Osteoblast (primary cell): ENCODE results near the gene TPM3. TPM values are rescaled to one million over a fixed set of nuclear protein-coding genes. Genes with fewer than 3 reads are reported as not detected.

Experiments
- DNase-seq: peaks from one replicate; pipeline ENCODE4 v3.0.0; 2011; ENCODE audit warnings: low spot score, mixed read lengths; ENCODE audit not compliant: insufficient read length; ENCODE audit errors: missing footprints
- H2AFZ ChIP-seq: 2 replicates; pipeline ENCODE4 v1.6.0; 2011; ENCODE audit warnings: mild to moderate bottlenecking, low read length
- H3K27ac ChIP-seq: 2 replicates; pipeline ENCODE4 v1.5.1; 2011; ENCODE audit warnings: mild to moderate bottlenecking, low read depth, low read length, moderate library complexity
- H3K27me3 ChIP-seq: 2 replicates; pipeline ENCODE4 v1.6.0; 2012; ENCODE audit warnings: mild to moderate bottlenecking, control low read depth, inconsistent platforms, low read length, moderate library complexity; ENCODE audit not compliant: insufficient read depth
- H3K36me3 ChIP-seq: 2 replicates; pipeline ENCODE4 v1.5.1; 2011; ENCODE audit warnings: mild to moderate bottlenecking, low read length, control low read depth, moderate library complexity; ENCODE audit not compliant: insufficient read depth
- H3K4me1 ChIP-seq: 2 replicates; pipeline ENCODE4 v1.5.1; 2011; ENCODE audit warnings: mild to moderate bottlenecking, low read length, control low read depth, moderate library complexity; ENCODE audit not compliant: insufficient read depth
- H3K4me2 ChIP-seq: 2 replicates; pipeline ENCODE4 v1.6.0; 2011; ENCODE audit warnings: mild to moderate bottlenecking, low read length; ENCODE audit not compliant: insufficient read depth
- H3K4me3 ChIP-seq: fragments of 200-600 bp; sonication (generic); 3 replicates; pipeline ENCODE4 v1.5.1; 2012; ENCODE audit warnings: mild to moderate bottlenecking, low read length, inconsistent platforms; ENCODE audit not compliant: insufficient read depth
- H3K79me2 ChIP-seq: 2 replicates; pipeline ENCODE4 v1.6.0; 2012; ENCODE audit warnings: mild to moderate bottlenecking, low read length, control low read depth, inconsistent platforms; ENCODE audit not compliant: insufficient read depth
- H3K9me3 ChIP-seq: 2 replicates; pipeline ENCODE4 v1.5.1; 2011; ENCODE audit warnings: low read depth, low read length, control low read depth
- H4K20me1 ChIP-seq: 2 replicates; pipeline ENCODE4 v1.6.0; 2012; ENCODE audit warnings: mild to moderate bottlenecking, low read length, control low read depth; ENCODE audit not compliant: insufficient read depth
- CTCF ChIP-seq: IDR thresholded peaks from 2 replicates; pipeline ENCODE4 v1.5.1; 2011; ENCODE audit warnings: mild to moderate bottlenecking, low read depth, low read length, moderate library complexity; ENCODE audit errors: extremely low read depth
- total RNA-seq: library from RNA; depleted of rRNA; stranded (reverse); fragments of >200 nt; gene quantifications from 2 replicates; pipeline ENCODE4 v1.2.3, GENCODE V29; 2012

TPM3 gene
- total RNA-seq: 299 and 306 TPM in 2 replicates

GRCh38 chr1:154191990-154192461 lies at the start of gene TPM3:
TPM3 (minus strand) TSS chr1:154192100; CDS start chr1:154192018, 82 bp downstream.
- H2AFZ ChIP-seq: no peak within 1 kb of the TSS
- H3K9me3 ChIP-seq: no peaks in the 10 kb centered on the region
- no peak within 1 kb of the TSS for H3K4me3 ChIP-seq
- no peaks in the 10 kb centered on the region for H3K79me2 ChIP-seq
- no peak for TF ChIP-seq CTCF
- H3K27ac ChIP-seq: no peak within 1 kb of the TSS
- peaks cover 31% of the 10 kb centered on the region for H3K27me3 ChIP-seq
- peaks cover 13% of the 10 kb centered on the region for H3K4me1 ChIP-seq
- no peak for DNase-seq
- no peaks in the 10 kb centered on the region for H3K36me3 ChIP-seq
- no peaks in the 10 kb centered on the region for H4K20me1 ChIP-seq
- peak within 1 kb of the TSS; percentile 47 for H3K4me2 ChIP-seq

DNA sequence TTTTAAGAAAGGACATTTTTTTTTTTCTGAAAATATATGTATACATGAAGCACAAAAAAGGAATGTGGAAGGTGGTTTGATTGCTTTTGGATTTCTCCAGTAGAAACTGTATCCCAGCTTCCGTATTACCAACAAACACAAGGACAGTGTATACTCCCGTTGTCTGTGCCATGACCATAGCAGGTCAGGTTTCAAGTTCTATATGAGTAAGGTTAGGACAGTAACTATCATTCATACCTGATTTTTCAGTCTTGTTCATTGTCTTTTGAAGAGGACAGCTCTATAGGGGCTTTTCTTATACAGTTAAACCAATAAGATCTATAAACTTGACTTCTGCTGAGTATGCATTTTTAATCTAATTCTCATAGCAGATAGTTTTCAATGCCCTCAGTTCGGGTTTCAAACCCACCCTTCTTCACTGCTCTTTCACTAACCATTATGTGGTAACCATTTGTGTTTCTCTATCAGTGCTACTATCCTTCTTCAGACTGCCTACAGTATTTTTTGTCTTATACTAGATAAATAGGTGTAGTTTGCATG lies 48.5 kb upstream of the TPM3 start:
- peaks cover 82% of the 10 kb centered on the region for H3K36me3 ChIP-seq
- peaks cover 81% of the 10 kb centered on the region for H3K79me2 ChIP-seq
- peaks cover 48% of the 10 kb centered on the region for H4K20me1 ChIP-seq
- no peak for DNase-seq
- H3K27ac ChIP-seq: no peak overlapping the region
- H3K27me3 ChIP-seq: no peaks in the 10 kb centered on the region
- no peak overlapping the region for H3K4me2 ChIP-seq
- TF ChIP-seq CTCF: no peak
- no peak overlapping the region for H3K4me3 ChIP-seq
- H3K4me1 ChIP-seq: no peaks in the 10 kb centered on the region
- H3K9me3 ChIP-seq: no peaks in the 10 kb centered on the region
- H2AFZ ChIP-seq: no peak overlapping the region

DNA sequence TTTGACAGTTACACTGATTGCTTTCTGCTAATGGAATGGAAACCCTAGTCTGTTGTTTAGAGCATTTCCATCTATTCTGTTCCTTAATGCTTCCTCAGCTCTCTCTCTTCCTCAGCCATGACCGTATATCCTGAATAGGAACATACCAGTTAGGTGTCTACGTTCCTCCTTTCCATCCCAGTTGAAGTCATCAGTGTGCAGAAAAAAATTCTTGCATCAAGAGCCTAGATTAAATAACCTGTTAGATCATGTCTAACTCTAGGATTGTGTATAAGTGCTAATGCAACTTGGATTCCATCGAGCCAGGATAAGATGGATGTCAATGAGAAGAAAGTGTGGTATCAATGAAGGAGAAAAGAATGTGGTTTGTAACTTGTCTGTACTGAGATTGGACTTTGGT lies 47.6 kb upstream of the TPM3 start:
- H3K4me1 ChIP-seq: no peaks in the 10 kb centered on the region
- peaks cover 49% of the 10 kb centered on the region for H4K20me1 ChIP-seq
- no peaks in the 10 kb centered on the region for H3K9me3 ChIP-seq
- no peak overlapping the region for H2AFZ ChIP-seq
- no peak overlapping the region for H3K4me2 ChIP-seq
- peaks cover 82% of the 10 kb centered on the region for H3K79me2 ChIP-seq
- no peak overlapping the region for H3K27ac ChIP-seq
- no peaks in the 10 kb centered on the region for H3K27me3 ChIP-seq
- TF ChIP-seq CTCF: no peak
- no peak for DNase-seq
- no peak overlapping the region for H3K4me3 ChIP-seq
- peaks cover 82% of the 10 kb centered on the region for H3K36me3 ChIP-seq

DNA sequence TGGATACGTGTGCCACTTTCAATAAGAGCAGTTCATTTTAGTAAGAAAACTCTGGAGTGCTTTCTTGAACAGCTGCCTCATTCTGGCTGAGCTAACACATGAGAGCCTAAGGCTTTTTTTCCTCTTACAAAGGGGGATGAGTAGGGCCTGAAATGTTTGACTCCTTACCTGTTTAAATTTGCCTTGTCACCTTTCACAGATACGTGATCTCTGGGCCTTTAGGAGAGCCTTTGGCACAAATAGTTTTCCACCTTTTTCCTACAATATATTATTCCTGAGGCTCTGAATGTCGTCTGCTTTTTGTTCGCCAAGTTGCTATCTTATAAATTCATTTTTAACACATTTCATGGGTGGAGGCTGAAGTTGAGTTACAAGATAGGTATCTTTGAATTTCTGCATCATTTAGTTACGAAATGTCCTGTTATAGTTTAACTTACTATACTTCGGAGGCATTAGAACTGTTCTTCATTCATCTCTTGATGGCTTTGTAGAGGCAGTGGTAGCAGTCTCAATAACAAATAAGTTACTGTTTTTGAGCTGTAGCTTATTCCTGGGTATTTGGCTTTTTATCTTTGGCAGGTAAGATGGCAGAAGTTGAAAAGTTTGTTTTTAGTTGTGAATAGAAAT lies 46.1 kb upstream of the TPM3 start:
- Histone ChIP-seq H2AFZ (no peak overlapping the region), H3K27ac (no peak overlapping the region), H4K20me1 (peaks cover 48% of the 10 kb centered on the region), H3K27me3 (no peaks in the 10 kb centered on the region), H3K36me3 (peaks cover 75% of the 10 kb centered on the region), H3K4me1 (no peaks in the 10 kb centered on the region), H3K4me2 (no peak overlapping the region), H3K9me3 (no peaks in the 10 kb centered on the region), H3K4me3 (no peak overlapping the region), H3K79me2 (peaks cover 85% of the 10 kb centered on the region)
- no peak for TF ChIP-seq CTCF
- DNase-seq: no peak
